Activated CD4-positive, alpha-beta T cell treated with anti-CD3 and anti-CD28 coated beads for 4 hours (primary cell): ENCODE results near the gene MYMK.

Experiments
- DNase-seq, 2 donors: peaks; one replicate each; pipeline ENCODE4 v3.0.0-alpha.2; 2020

The MYMK gene

DNA sequence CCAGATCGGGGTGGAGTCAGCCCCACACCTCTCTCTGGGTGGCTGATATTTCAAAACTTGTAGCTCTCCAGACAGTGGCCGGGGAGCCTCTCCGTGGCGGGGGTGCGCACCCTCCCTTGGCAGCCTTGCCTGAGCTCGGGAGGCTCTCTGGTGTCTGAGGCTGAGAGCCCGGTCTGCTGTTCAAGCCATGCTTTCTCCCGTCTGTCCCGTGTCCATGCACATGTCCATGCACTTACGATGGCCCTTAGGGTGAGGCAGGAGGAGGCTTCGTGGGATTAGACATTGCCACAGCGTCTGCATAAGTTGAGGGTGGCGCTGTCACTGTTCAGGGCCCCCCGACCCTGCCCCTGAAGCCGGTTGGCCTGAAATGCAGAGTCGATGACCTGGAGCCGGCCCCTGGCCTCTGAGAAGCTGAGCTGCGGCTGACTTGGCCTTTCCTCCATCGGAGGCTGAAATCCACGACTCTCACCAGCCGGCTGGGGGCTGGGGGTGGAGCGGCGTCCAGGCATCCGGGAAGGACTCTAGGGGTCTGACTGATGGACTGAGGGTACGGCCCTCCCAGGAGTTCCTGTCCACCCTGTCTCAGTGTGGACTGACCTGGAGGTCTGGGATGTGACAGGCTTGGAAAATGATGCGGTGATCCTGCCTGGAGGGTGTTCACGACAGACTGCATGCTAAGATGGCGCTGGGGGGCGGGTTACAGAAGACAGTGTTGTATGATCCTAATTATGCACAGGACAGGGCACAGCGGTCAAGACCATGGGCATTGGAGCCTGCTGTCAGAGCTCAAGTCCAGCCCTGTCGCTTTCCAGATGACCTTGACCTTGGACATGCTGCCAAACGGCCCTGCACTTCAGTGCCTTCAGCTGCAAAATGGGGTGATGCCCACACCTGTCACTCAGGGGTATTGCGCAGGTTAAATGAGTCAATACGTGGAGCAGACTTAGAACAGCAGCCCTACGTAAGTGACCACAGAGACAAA, 27.6 kb downstream of the MYMK start:
- no peak for DNase-seq

DNA sequence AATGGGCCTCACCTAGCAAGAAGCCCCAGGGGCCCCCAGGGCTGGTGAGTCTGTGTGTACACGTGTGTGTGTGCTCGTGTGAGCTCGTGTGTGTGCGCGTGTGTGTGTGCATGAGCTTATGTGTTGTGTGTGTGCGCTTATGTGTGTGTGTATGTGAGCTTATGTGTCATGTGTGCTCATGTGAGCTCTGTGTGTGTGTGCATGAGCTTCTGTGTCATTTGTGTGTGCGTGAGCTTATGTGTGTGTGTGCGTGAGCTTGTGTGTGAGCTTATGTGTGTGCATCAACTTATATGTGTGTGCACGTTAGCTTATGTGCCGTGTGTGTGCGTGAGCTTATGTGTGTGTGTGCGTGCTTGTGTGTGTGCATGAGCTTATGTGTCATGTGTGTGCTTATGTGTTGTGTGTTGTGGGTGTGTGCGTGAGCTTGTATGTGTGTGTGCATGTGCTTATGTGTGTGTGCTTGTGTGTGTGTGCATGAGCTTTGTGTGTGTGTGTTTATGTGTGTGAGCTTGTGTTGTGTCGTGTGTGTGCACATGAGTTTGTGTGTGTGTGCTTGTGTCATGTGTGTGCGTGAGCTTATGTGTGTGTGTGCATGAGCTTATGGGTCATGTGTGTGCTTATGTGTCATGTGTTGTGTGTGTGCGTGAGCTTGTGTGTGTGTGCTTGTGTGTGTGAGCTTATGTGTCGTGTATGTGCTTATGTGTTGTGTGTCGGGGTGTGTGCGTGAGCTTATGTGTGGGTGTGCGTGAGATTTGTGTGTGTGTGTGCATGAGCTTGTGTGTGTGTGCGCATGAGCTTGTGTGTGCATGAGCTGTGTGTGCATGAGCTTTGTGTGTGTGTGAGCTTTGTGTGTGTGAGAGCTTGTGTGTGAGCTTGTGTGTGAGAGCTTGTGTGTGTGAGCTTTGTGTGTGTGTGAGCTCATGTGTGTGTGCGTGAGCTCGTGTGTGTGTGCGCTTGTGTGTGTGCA, 29.1 kb downstream of the MYMK start:
- DNase-seq = no peak

DNA sequence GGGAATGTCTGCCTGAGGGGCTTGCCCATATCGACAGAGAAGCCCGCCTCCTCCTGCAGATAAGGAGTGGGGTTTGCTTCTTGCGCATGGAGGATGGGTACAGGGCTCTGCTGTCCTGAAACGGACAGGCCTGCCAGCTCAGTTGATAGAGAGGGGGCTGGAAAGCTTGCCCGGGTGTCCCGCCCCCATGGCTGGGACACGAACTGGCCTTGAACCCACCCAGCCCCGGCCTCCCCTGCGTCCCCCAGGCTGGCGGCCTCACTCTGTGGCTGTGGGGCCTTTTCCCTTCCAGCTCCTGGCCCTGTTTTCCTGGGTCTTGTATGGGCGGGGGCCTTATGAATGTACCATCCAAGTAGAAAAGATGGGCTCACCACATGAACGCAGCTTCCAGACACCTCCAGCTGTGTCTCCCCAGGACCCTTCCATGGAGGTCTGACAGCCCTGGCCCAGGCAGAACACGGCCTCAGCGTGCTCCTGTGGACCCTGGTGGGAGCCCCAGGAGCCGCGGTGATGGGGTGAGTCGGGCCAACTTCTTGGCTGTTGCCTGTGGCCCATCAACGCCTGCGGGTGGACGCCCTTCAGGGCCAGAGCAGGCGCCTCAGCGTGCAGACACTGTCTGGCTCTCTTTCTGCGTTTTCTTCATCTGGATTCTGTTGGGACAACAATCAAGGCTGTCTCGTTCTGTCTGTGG, 30.0 kb downstream of the MYMK start:
- DNase-seq = no peak

DNA sequence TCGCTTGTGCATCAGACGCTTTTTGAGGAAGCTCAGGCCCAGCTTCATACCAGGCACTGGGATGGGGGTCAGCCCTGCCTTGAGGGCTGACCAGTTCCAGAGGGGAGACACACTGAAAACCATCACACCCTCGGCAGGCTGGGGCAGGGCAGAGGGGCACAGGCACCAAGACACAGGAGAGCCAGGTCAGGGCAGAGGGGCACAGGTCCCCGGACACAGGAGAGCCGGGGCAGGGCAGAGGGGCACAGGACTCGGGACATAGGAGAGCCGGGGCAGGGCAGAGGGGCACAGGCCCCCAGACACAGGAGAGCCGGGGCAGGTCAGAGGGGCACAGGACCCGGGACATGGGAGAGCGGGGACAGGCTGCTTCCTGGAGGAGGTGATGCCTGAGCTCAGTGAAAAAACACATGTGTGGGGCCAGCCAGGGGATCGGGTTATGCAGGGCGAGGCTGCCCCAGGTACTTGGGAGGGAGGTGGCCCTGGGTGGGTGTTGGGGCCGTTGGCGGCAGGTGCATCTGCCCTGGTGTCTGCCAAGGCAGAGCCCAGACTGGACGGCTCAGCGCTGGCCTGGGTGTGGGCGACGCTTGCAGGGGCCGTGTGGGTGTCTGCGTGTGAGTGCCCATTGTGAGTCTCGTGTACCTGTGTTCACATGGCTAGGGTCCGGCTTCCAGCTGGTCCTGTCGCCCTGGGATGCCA, 30.8 kb downstream of the MYMK start:
- no peak for DNase-seq

DNA sequence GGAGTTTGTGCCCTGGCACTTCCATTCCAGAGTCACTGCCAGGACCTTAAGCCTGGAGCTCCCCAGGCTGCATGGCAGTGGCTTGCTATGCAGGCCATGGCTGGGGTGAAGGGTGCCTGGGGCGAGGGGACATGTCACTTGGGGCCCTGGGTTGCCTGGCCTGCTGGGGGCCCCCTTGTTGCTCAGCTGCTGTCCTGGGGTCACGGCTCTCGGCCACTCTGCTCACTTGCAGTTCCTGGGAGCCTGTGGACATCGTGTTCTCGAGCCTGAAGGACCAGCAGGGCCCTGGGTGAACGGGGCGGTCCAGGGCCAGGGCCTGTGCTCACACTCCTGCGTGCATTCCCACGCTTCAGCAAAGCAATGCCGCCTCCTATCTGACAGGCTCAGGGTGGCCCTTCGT, 31.3 kb downstream of the MYMK start:
- DNase-seq = no peak

DNA sequence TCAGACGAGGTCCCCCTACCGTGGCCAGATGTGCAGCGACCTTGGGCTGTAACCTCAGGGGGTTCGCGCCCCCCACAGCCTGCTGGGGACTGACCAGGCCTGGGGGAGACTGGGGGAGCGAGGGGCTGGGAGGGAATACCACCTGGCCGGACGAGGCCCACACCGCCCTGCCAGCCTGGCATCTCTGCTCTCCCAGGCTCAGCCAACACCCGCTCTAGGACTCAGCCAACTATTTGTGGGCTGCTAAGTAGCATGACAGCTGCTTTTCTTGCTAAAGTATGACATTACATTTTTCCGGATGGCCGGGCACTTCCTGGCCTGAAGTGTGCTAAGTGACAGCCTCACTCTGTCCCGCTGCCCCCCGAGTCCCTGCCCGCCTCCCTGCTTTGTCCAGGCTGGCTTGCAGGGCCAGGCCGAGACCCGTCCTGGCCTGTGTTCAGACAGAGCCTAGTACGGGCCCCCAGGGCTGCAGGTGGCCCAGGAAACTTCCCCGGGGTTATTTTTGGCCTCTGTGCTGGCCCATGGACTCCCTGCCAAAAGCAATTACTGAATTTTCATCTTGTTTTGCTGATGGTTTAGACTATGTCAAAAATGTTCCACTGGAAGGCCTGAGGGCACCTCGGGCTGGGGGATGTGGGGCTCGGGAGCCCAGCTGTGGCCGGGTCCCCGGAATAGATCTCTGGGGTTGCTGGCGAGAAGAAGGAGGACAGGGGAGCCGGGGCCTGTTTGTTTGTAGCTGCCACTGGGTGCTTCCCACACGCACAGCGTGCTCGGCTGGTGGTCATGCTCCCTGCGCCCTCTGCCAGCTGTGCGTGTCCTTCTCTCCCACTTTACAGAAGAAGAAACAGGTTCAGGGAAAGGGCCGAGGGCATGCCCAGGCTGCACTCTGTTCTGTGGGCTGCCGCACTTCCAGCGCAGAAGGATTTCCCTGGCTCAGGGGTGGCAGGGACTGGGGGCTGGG, 32.4 kb downstream of the MYMK start:
- DNase-seq = no peak

DNA sequence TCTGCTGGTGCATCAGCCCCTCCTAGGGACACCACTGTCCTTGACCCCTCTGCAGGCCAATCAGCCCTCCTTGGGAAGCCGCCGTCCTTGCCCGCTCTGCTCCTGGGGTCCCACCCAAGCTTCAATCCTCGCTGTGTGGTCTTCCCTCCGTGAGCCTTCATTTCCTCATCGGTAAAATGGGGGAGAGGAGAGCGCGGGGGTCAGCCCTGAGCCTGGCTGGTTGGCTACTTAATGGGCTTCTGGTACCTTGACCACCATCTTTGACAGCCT, 33.2 kb downstream of the MYMK start:
- no peak for DNase-seq

DNA sequence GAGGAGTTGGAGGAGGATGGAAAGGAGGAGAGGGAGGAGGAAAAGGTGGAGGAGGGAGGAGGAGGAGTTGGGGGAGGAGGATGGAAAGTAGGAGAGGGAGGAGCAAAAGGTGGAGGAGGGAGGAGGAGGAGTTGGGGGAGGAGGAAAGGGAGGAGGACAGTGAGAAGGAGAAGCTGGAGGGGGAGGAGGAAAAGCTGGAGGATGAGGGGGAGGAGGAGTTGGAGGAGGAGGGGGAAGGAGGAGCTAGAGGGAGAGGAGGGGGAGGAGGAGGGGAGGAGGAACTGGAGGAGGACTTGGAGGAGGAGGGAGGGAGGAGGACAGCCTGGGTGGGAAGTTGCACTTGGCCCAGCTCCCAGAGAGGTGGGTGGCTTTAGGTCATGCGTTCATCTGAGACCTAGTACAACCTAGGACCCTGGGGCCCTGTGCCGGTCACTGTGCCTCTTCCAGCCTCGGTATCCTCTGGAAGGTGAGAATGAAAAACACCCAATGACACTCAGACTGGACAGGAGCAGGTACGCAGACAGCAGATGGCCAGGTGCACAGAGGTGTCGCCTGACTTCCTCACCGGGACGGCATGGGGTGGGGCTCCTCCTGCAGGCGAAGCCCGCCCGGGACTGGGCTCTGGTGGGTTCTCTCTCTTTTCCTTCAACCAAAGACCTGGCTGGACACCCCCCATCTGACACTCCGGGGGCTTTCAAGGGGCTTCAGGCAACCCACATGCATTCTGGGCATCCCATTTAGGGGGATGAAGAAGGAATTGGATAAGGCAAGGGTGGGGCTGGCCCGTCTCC, 33.7 kb downstream of the MYMK start:
- no peak for DNase-seq

DNA sequence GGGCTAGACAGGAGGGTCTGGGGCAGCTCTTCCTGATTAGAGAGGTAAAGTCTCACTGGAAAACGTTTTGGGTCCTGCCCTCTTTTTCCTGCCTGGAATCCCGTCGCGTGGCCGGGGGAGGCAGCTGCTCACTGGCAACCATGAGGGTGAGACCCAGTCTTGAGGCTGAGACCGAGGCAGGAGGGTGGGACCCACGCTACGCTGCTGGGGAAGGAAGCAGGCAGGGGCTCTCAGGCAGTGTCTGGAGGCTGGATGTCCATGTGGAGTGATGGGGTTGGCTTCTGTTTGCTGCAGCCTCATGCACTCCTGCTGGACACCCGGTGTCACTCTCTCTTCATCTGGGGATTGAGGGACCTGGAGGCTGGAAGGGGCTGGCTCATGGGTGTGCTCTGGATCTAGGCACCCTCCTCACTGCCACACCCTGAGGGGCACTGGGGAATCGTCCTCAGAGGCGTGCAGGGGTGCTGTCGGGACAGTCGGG, 34.5 kb downstream of the MYMK start:
- no peak for DNase-seq

DNA sequence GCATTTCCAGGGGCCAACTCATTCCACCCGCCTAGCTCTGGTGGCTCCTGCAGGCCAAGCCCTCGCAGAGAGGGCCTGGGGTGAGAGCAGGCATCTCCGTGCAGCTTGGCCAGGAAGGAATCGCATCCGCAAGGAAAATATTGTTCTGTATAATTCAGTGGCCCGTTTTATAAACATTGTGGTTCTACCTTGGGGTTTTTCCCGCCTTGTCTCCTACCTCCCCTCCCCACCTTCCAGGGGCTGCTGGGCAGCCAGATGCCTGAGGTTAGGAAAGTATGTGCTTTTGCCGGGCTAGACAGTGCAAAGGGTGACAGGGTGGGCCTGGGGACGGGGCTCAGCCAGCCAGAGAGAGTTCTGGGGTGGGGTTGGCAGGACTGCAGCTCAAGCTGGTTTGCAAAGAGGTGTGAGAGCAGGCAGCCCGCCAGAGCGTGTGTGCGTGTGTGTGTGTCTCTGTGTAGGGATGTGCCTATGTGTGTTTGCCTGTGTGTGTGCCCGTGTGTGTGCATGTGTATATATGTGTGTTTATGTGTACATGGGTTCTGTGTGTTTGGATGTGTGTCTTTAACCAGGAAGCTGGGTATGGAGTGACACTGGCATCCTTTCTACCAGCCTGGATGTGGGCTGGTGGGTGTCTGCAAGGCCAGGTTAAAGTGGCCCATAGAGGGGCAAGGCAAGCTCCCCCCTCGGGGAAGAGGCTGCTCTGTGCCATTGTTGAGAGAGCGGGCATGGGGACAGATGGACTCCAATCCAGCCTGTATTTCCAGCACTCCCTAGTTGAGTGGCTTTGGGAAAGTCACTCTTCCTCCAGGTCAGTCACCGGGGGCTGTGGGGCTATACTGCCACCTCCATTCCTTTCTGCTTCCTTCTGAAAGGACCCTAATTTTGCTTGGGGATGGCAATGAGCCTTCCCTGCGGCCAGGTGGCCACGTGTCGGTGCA, 35.2 kb downstream of the MYMK start:
- DNase-seq = no peak

DNA sequence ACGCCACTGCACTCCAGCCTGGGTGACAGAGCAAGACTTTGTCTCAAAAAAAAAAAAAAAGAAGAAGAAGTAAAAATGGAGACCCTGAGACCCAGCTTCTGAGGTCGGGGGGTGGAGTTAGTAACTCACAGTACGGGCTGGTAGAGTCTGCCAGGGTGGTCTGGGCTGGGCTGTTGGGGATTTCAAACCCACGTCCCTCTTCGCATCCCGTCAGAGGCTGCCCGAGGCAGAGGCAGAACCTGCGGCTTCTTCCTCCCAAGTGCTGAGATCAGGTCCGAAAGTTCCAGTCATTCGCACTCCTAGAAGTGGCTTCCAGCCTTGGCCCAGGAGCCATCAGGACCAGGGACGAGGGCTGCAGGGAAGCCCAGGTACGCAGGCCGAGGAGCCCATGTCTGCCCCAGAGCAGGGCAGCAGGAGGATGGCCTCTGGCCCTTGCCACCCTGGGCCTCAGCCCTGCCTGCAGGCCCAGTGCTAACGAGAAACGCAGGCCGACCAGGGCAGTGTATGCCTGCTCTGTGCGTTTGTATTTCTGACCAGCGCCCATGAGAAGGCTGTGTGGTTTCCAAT, 36.0 kb downstream of the MYMK start:
- no peak for DNase-seq

DNA sequence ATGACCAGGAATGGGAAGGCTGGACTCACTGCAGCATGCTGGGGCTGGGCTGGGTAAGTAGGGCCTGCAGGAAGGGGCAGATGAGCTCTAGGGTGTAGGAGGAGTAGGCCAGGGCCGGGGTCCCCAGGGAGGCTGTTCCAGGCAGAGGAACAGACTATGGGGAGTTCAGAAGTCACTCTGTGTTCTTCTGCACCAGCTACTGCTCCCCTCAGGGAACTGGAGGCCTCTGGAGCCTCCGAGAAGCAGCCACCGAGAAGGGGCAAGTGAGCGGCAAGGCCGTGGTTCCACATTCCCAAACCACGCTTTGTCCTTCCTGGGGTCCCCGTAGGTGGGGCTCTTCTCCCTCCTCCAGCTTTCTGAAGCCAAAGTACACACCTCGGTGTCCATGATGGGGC, 37.4 kb downstream of the MYMK start:
- no peak for DNase-seq

DNA sequence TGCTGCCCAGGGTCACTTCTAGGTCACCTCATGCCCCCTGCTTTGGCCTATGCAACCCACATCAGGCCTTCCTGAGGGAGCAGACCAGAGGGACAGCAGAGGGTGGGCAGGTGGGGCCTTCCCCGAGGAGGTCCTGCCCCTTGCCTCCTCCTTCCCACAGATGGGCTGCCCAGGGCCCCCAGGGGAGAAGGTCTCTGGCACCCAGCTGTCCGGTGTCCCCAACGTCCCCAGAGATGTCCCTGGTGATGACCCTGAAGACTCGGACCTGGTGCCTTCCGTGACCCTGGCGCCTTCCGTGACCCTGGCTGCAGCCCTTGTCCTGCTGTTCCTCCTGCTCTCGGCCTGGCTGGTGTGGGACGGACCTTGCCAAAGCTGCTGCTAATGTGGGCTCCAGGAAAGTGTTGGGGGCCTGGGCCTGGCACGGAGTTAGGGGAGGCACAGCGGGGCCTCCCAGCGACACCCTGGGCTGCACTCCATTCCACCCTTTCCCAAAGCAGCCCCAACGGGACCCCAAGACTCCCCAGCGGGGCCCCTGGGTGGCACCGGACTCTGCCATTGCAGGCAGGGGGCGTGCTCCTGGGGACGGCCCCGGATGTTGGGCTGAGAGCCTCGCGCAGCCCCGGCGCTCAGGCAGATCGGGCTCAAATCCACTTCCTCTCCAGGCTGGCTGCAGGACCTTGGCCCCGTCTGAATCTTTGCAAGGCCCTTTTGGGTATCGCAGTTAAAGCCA, 39.1 kb downstream of the MYMK start:
- no peak for DNase-seq

DNA sequence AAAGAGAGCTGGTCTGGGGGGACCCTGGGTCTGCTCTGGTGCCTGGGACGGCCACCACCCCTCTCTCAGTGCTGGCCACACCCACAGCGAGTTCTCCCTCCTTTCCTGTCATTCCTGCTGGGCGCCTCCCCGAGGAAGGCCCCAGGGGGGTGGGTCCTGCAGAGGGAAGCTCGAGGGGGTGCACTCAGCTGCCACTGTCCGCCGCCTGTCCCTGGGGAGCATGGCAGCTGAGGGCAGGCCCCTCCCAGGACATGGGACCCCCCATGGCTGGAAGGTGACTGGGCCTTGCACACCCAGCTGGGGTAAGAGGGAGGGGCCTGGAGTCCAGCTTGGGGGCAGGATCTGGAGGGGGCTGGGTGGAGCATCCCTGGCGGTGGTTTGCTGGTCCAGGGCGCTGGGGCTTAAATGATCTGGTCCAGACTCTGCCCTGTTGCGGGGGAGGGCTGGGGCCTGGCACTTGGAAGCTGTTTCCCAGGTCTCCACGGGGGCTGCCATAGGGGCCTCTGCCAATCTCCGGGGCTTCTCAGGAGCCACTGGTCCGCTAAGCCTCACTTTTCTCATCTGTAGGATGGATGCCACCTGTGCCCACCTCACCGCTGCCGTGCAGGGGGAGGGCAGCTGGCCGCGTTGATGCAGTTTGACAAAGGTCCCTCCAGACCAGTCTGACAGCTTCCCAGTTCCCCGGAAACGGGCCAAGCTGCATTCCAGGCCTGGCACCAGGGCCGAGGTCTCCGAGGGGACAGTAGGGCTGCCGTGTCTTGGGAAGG, 39.9 kb downstream of the MYMK start:
- DNase-seq = no peak

DNA sequence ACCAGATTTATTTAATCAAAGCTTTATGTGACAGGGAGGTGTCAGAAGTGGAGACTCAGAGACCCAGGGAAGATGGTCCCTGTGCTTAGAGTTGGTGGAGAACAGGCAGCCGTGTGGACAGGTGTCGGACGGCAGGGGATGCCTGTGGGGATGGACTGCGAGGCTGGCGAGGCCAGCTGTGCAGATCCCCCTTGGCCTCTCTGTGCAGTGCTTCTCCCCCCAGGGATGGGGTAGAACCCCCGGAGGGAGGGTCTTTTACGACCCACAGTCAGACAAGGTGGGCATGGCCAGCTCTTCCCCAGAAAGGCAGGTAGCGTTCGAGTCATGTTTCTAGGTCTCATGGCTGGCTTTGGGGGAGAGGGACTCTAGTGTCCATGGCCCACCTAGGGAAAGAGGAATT, 41.1 kb downstream of the MYMK start:
- no peak for DNase-seq

DNA sequence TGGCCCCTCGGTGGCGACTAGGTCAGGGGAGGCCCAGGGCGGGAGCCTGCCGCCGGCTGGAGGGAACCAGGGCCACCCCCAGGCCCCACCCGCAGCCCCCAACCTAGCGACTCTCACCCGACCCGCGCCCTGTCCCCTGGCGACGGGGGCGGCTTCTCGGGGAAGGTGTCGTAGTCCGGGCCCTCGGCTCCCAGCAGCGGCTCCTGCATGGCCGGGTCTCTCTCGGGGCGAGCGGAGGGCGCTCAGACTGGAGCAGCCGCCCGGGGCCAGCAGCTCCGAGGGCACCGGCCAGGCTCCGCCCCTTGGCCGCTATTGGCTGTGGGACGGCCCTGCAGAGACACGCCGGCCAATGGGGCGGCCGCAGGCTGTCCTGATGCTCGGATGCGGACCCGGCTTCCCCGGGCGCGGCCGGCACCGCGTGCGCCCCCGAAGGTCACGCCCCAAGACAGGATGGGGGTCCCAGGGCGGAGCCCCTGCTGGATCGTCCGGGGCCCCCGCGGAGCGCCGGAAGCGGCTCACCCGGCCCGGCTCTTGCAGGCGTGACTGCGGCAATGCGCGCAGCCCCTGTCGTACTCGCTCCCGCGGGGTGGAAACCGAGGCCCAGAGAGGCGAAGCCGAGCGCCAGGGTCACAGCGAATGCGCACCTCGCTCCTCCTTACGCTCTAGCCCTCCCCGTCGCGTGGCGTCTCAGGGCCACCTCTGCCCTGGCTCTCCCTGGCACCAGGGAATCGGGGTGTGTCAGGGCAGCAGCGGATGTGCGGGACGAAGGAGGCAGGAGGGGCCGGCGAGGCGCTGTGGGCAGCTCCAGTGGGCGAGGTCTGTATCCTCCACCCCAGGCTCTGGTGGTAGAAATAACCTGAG, 45.7 kb downstream of the MYMK start, which contains the start of gene SLC2A6:
Gene SLC2A6, minus strand, starts transcription at position 249 of the 861 bp plus-strand sequence. Its CDS starts 40 bp downstream, at position 209.
- peak; percentile 71 to 77 for DNase-seq
